SK-N-SH (cell line): ENCODE results near the gene NT5C. TPM values are rescaled to one million over a fixed set of nuclear protein-coding genes. Genes with fewer than 3 reads are reported as not detected.

Experiments used
- CTCF ChIA-PET: fragments of 300-600, 350-600 bp; formaldehyde crosslinking; extraction: SDS; loops from one replicate; lab custom pipeline; 2021; lab: Yijun Ruan, JAX
- POLR2A ChIA-PET: fragments of 350-600 bp; sonication (Branson Sonifier 250); formaldehyde crosslinking; extraction: SDS; loops from one replicate; lab custom pipeline; 2020; ENCODE audit warnings: antibody characterized with exemption, inconsistent platforms; lab: Yijun Ruan, JAX
- DNase-seq: peaks from one replicate; pipeline ENCODE4 v3.0.0; 2012
- H2AFZ ChIP-seq: fragments of 200-600 bp; sonication (generic); 2 replicates; pipeline ENCODE4 v1.8.1; 2016; ENCODE audit warnings: antibody characterized with exemption, mild to moderate bottlenecking, low read depth
- H3F3A ChIP-seq: fragments of 200-600 bp; sonication (generic); replicated peaks from 2 replicates; pipeline ENCODE3; 2016; ENCODE audit warnings: antibody characterized with exemption, mild to moderate bottlenecking; ENCODE audit not compliant: insufficient read depth
- H3K27ac ChIP-seq, 2 experiments: fragments of 200-500 bp in 1 of 2; fragments of 200-600 bp in 1 of 2; sonication (Bioruptor generic) in 1 of 2; sonication (generic), shearing (Covaris generic) in 1 of 2; 2 replicates each; pipeline versions ENCODE4 v1.5.1 to v1.6.1; 2014 to 2016; ENCODE audit warnings: low read depth in 2 of 2, inconsistent platforms in 1 of 2, low read length in 1 of 2, mild to moderate bottlenecking in 1 of 2, mixed read lengths in 1 of 2
- H3K27me3 ChIP-seq: fragments of 200-600 bp; sonication (generic), shearing (Covaris generic); 2 replicates; pipeline ENCODE4 v1.6.1; 2016; ENCODE audit warnings: mixed run types; ENCODE audit not compliant: insufficient read depth
- H3K36me3 ChIP-seq, 2 experiments: fragments of 200-500 bp in 1 of 2; fragments of 200-600 bp in 1 of 2; sonication (Bioruptor generic) in 1 of 2; sonication (generic) in 1 of 2; replicated peaks in 1 of 2; 2 replicates each; pipeline versions ENCODE3 to v1.5.1; 2014 to 2016; ENCODE audit warnings: low read length in 1 of 2, mild to moderate bottlenecking in 1 of 2; ENCODE audit not compliant: insufficient read depth in 2 of 2, control insufficient read depth in 1 of 2
- H3K4me1 ChIP-seq, 2 experiments: fragments of 200-500 bp in 1 of 2; fragments of 200-600 bp in 1 of 2; sonication (Bioruptor generic) in 1 of 2; sonication (generic), shearing (Covaris generic) in 1 of 2; 2 replicates each; pipeline versions ENCODE4 v1.5.1 to v1.6.1; 2014 to 2016; ENCODE audit warnings: low read depth in 1 of 2, low read length in 1 of 2, mixed run types in 1 of 2; ENCODE audit not compliant: insufficient read depth in 2 of 2, control insufficient read depth in 1 of 2
- H3K4me2 ChIP-seq: fragments of 200-600 bp; sonication (generic), shearing (Covaris generic); 2 replicates; pipeline ENCODE4 v1.6.1; 2017; ENCODE audit warnings: mixed run types
- H3K4me3 ChIP-seq, 2 experiments: fragments of 200-500 bp in 1 of 2; fragments of 200-600 bp in 1 of 2; sonication (Bioruptor generic) in 1 of 2; sonication (generic), shearing (Covaris generic) in 1 of 2; 2 replicates each; pipeline versions ENCODE4 v1.5.1 to v1.8.1; 2014 to 2016; ENCODE audit warnings: low read depth in 2 of 2, inconsistent platforms in 1 of 2, low read length in 1 of 2, mild to moderate bottlenecking in 1 of 2, mixed read lengths in 1 of 2, moderate library complexity in 1 of 2
- H3K79me2 ChIP-seq: fragments of 200-600 bp; sonication (generic); 2 replicates; pipeline ENCODE4 v1.8.1; 2017; ENCODE audit warnings: mild to moderate bottlenecking; ENCODE audit not compliant: insufficient read depth
- H3K9ac ChIP-seq: fragments of 200-600 bp; sonication (generic); 2 replicates; pipeline ENCODE4 v1.6.1; 2017; ENCODE audit warnings: mixed run types
- H3K9me2 ChIP-seq: fragments of 200-600 bp; sonication (generic); 2 replicates; pipeline ENCODE4 v1.6.1; 2017; ENCODE audit warnings: mixed run types
- H3K9me3 ChIP-seq: fragments of 200-600 bp; sonication (generic); 2 replicates; pipeline ENCODE4 v1.6.1; 2017; ENCODE audit warnings: mixed run types, mild to moderate bottlenecking, moderate library complexity
- H4K20me1 ChIP-seq: fragments of 200-600 bp; sonication (generic); 2 replicates; pipeline ENCODE4 v1.6.1; 2017; ENCODE audit warnings: mild to moderate bottlenecking, mixed run types; ENCODE audit not compliant: insufficient read depth
- CTCF ChIP-seq: fragments of 200-600 bp; sonication (generic); IDR thresholded peaks from 2 replicates; pipeline ENCODE4 v1.6.1; 2017; ENCODE audit warnings: antibody characterized with exemption, mild to moderate bottlenecking, moderate library complexity
- ELF1 ChIP-seq: IDR thresholded peaks from 2 replicates; pipeline ENCODE4 v1.4.0; 2012
- EP300 ChIP-seq, 2 experiments: IDR thresholded peaks; 2 replicates each; pipeline versions ENCODE4 v1.4.0 to v1.6.1; 2012; ENCODE audit warnings: borderline replicate concordance in 1 of 2, low read depth in 1 of 2, low read length in 1 of 2
- EZH2phosphoT487 ChIP-seq: fragments of 200-600 bp; sonication (generic); IDR thresholded peaks from 2 replicates; pipeline ENCODE4 v1.6.1; 2017; ENCODE audit warnings: low read depth, mixed run types, mild to moderate bottlenecking, antibody characterized with exemption, moderate library complexity, borderline replicate concordance
- FOSL2 ChIP-seq: IDR thresholded peaks from 2 replicates; pipeline ENCODE4 v1.4.0; 2012; ENCODE audit warnings: low read depth, mild to moderate bottlenecking, moderate library complexity, borderline replicate concordance
- FOXJ3 ChIP-seq: sonication (generic); formaldehyde crosslinking; IDR thresholded peaks from 2 replicates; pipeline ENCODE4 v1.5.1; 2020; ENCODE audit warnings: mild to moderate bottlenecking, missing genetic modification reagents
- MAX ChIP-seq: IDR thresholded peaks from 2 replicates; pipeline ENCODE4 v1.4.0; 2012; ENCODE audit warnings: low read depth
- MXI1 ChIP-seq: IDR thresholded peaks from 2 replicates; pipeline ENCODE4 v1.6.1; 2012; ENCODE audit warnings: mild to moderate bottlenecking, low read depth, low read length, improper control_type of control experiment
- NFIC ChIP-seq: IDR thresholded peaks from 2 replicates; pipeline ENCODE4 v1.4.0; 2012; ENCODE audit warnings: borderline replicate concordance
- NRF1 ChIP-seq: IDR thresholded peaks from 2 replicates; pipeline ENCODE4 v1.6.1; 2012; ENCODE audit warnings: low read depth, mild to moderate bottlenecking, low read length
- PBX3 ChIP-seq: IDR thresholded peaks from 2 replicates; pipeline ENCODE4; 2012
- POLR2AphosphoS5 ChIP-seq: IDR thresholded peaks from 2 replicates; pipeline ENCODE4 v1.6.1; 2012; ENCODE audit warnings: low read depth, low read length
- RAD21 ChIP-seq: IDR thresholded peaks from 2 replicates; pipeline ENCODE4 v1.6.1; 2012; ENCODE audit warnings: mild to moderate bottlenecking, low read length
- RCOR1 ChIP-seq: fragments of 150-350 bp; IDR thresholded peaks from 2 replicates; pipeline ENCODE4 v1.6.1; 2017; ENCODE audit warnings: antibody characterized with exemption, low read length
- REST ChIP-seq: IDR thresholded peaks from 2 replicates; pipeline ENCODE4 v1.6.1; 2012; ENCODE audit warnings: mild to moderate bottlenecking, low read depth, low read length, moderate library complexity
- SIN3A ChIP-seq: IDR thresholded peaks from 2 replicates; pipeline ENCODE4 v1.6.1; 2012; ENCODE audit warnings: low read depth, mild to moderate bottlenecking, low read length, moderate library complexity, borderline replicate concordance
- TAF1 ChIP-seq: IDR thresholded peaks from 2 replicates; pipeline ENCODE4 v1.6.1; 2012; ENCODE audit warnings: low read depth, mild to moderate bottlenecking, low read length, moderate library complexity, borderline replicate concordance
- TCF12 ChIP-seq: IDR thresholded peaks from 2 replicates; pipeline ENCODE4 v1.4.0; 2012
- TEAD4 ChIP-seq: IDR thresholded peaks from 2 replicates; pipeline ENCODE4 v1.4.0; 2012; ENCODE audit warnings: mild to moderate bottlenecking, borderline replicate concordance; ENCODE audit not compliant: insufficient read depth
- USF1 ChIP-seq: IDR thresholded peaks from 2 replicates; pipeline ENCODE4 v1.4.0; 2012; ENCODE audit warnings: low read depth, borderline replicate concordance
- USF2 ChIP-seq: fragments of 150-350 bp; IDR thresholded peaks from 2 replicates; pipeline ENCODE4 v1.6.1; 2017; ENCODE audit warnings: antibody characterized with exemption, low read length, low read depth, borderline replicate concordance
- WGBS: methylation state at CpG from one replicate; pipeline ENCODE4 v1.1.6; 2017; ENCODE audit warnings: low lambda C conversion rate; 5-methylcytosine and 5-hydroxymethylcytosine counted together
- polyA plus RNA-seq, 3 experiments: library from polyadenylated mRNA; depleted of rRNA; stranded (reverse); fragments of >200 nt; gene quantifications; 2 replicates each; pipeline ENCODE4 v1.2.3, GENCODE V29; 2012

The NT5C gene
- polyA plus RNA-seq, 1 of the 3 experiments (the other 2 are of a cell fraction) = 111 TPM

- TF ChIP-seq POLR2AphosphoS5 (no peak), RCOR1 (no peak), PBX3 (no peak), FOXJ3 (CRISPR knock-in tag) (no peak)
These were observed 44.4 kb downstream of the NT5C start (continued) for GRCh38 chr17:75087182-75087557.

- no peaks in the 10 kb centered on the region for H4K20me1 ChIP-seq
- H3K9me2 ChIP-seq = no peaks in the 10 kb centered on the region
- H3K36me3 ChIP-seq = no peaks in the 10 kb centered on the region
- H3K27me3 ChIP-seq = no peaks in the 10 kb centered on the region
- H2AFZ ChIP-seq = no peak overlapping the region
- ChIA-PET POLR2A (no interaction called here), CTCF (interaction anchor here (0.9 to 1.3 kb wide), 2 partner anchors 18 to 28 kb away, joined by 4 read pairs; no protein-coding TSS in a partner anchor)
- H3K4me2 ChIP-seq = no peak overlapping the region
- no peak overlapping the region for H3K4me3 ChIP-seq
- no peaks in the 10 kb centered on the region for H3F3A ChIP-seq
- H3K9ac ChIP-seq = no peak overlapping the region
- WGBS = 80% methylated on average over 15 of the region's 15 CpGs
- DNase-seq = no peak
- H3K79me2 ChIP-seq = no peaks in the 10 kb centered on the region
- peaks cover 0 to 10% of the 10 kb centered on the region in 2 experiments; a peak in 1 of 4 replicates for H3K4me1 ChIP-seq
- no peaks in the 10 kb centered on the region for H3K9me3 ChIP-seq
- H3K27ac ChIP-seq = no peak overlapping the region
- TF ChIP-seq MAX = no peak
- TF ChIP-seq USF2 = no peak
- TF ChIP-seq TCF12 = no peak
- no peak for TF ChIP-seq REST
- TF ChIP-seq NRF1 = no peak
- no peak for TF ChIP-seq NFIC
- TF ChIP-seq TEAD4 = no peak
- no peak for TF ChIP-seq USF1
- no peak for TF ChIP-seq RAD21
- TF ChIP-seq TAF1 = no peak
- no peak for TF ChIP-seq MXI1
- TF ChIP-seq EZH2phosphoT487 = no peak
- no peak for TF ChIP-seq FOXJ3 (CRISPR knock-in tag)
- no peak for TF ChIP-seq ELF1
- TF ChIP-seq SIN3A = no peak
- no peak for TF ChIP-seq FOSL2
- TF ChIP-seq EP300 (IDR thresholded peaks at IDR 0.05; ENCODE audit: borderline replicate concordance in 1 of 2, low read depth in 1 of 2, low read length in 1 of 2) = no peak
- no peak for TF ChIP-seq RCOR1
- TF ChIP-seq CTCF = no peak
These were observed 44.9 kb downstream of the NT5C start for GRCh38 chr17:75086496-75087181.
